Suppressor macrophage treated with lipopolysaccharide for 1 hour (primary cell): Measurements from ENCODE around the gene RFNG.

Experiments
- DNase-seq, 3 donors: peaks; one replicate each; pipeline ENCODE4 v3.0.0-alpha.2; 2020 to 2022

Gene RFNG

GRCh38 chr17:82089723-82090548, 38.3 kb upstream of the RFNG start:
- DNase-seq, result no peak

- no peak for DNase-seq
These were observed 37.5 kb upstream of the RFNG start for GRCh38 chr17:82088838-82089722.

GRCh38 chr17:82087961-82088837, 36.6 kb upstream of the RFNG start:
- no peak for DNase-seq

GRCh38 chr17:82086941-82087906, 35.6 kb upstream of the RFNG start:
- no peak for DNase-seq

- no peak for DNase-seq
These were observed 34.5 kb upstream of the RFNG start for GRCh38 chr17:82085931-82086764.

GRCh38 chr17:82085031-82085861, 33.6 kb upstream of the RFNG start:
- DNase-seq, result no peak

GRCh38 chr17:82084373-82085030, 32.9 kb upstream of the RFNG start:
- no peak for DNase-seq

GRCh38 chr17:82083533-82084359, 32.1 kb upstream of the RFNG start:
- DNase-seq, result no peak

GRCh38 chr17:82083009-82083408, 31.4 kb upstream of the RFNG start:
- DNase-seq, result no peak

- no peak for DNase-seq
These were observed 30.8 kb upstream of the RFNG start for GRCh38 chr17:82082456-82082855.

- no peak for DNase-seq
These were observed 30.4 kb upstream of the RFNG start for GRCh38 chr17:82081966-82082365.

GRCh38 chr17:82081546-82081945, 29.9 kb upstream of the RFNG start:
- DNase-seq, result no peak

GRCh38 chr17:82080789-82081464, 29.3 kb upstream of the RFNG start:
- DNase-seq, result no peak

- DNase-seq, result no peak
These were observed 28.6 kb upstream of the RFNG start for GRCh38 chr17:82080048-82080788.

- DNase-seq, result no peak
These were observed 27.5 kb upstream of the RFNG start for GRCh38 chr17:82079001-82079677.

- no peak for DNase-seq
These were observed 26.8 kb upstream of the RFNG start for GRCh38 chr17:82078433-82078832.
